Neural cell (in vitro differentiated cells): ENCODE measurements around the gene AQP6. TPM values are rescaled to one million over a fixed set of nuclear protein-coding genes. Genes with fewer than 3 reads are reported as not detected.

Experiments
- H2AFZ ChIP-seq: fragments of 200-600, 300-800 bp; sonication (generic), shearing (Covaris generic); 2 replicates; pipeline ENCODE4 v1.6.0; 2014; ENCODE audit warnings: low read depth, mild to moderate bottlenecking, antibody characterized with exemption, low read length, moderate library complexity
- H3F3A ChIP-seq: fragments of 200-600 bp; shearing (Covaris generic); 2 replicates; pipeline ENCODE4 v1.6.1; 2016; ENCODE audit warnings: mild to moderate bottlenecking, moderate library complexity, mixed read lengths, antibody characterized with exemption, low read length; ENCODE audit not compliant: insufficient read depth, poor library complexity, severe bottlenecking
- H3K27ac ChIP-seq: fragments of 200-600, 300-800 bp; sonication (generic), shearing (Covaris generic); 2 replicates; pipeline ENCODE4 v1.5.1; 2014; ENCODE audit warnings: mild to moderate bottlenecking, low read length, moderate library complexity
- H3K27me3 ChIP-seq: fragments of 300-800, 200-600 bp; sonication (generic), shearing (Covaris generic); 2 replicates; pipeline ENCODE4 v1.6.0; 2014; ENCODE audit warnings: mild to moderate bottlenecking, low read depth, low read length, moderate library complexity; ENCODE audit not compliant: insufficient read depth
- H3K36me3 ChIP-seq: fragments of 300-800, 200-600 bp; sonication (generic), shearing (Covaris generic); 2 replicates; pipeline ENCODE4 v1.5.1; 2014; ENCODE audit warnings: mild to moderate bottlenecking, antibody characterized with exemption, low read length, moderate library complexity; ENCODE audit not compliant: insufficient read depth
- H3K4me2 ChIP-seq: fragments of 300-800, 200-600 bp; sonication (generic), shearing (Covaris generic); 2 replicates; pipeline ENCODE4 v1.6.0; 2014; ENCODE audit warnings: mild to moderate bottlenecking, low read length
- H3K4me3 ChIP-seq: fragments of 300-800, 200-600 bp; sonication (generic), shearing (Covaris generic); 2 replicates; pipeline ENCODE4 v1.5.1; 2014; ENCODE audit warnings: mild to moderate bottlenecking, low read length, moderate library complexity
- H3K79me2 ChIP-seq: fragments of 200-600 bp; shearing (Covaris generic); replicated peaks from 2 replicates; pipeline ENCODE4 v1.6.0; 2014; ENCODE audit warnings: mild to moderate bottlenecking, low read length, moderate library complexity; ENCODE audit not compliant: insufficient read depth
- H3K9ac ChIP-seq: fragments of 300-800, 200-600 bp; sonication (generic), shearing (Covaris generic); 2 replicates; pipeline ENCODE4 v1.6.1; 2016; ENCODE audit warnings: mild to moderate bottlenecking, low read length, mixed read lengths
- H3K9me2 ChIP-seq: fragments of 200-600 bp; shearing (Covaris generic); 2 replicates; pipeline ENCODE4 v1.6.1; 2016; ENCODE audit warnings: mild to moderate bottlenecking, low read length, mixed read lengths; ENCODE audit not compliant: insufficient read depth
- H3K9me3 ChIP-seq: fragments of 200-600, 300-800 bp; sonication (generic), shearing (Covaris generic); 2 replicates; pipeline ENCODE4 v1.6.1; 2016; ENCODE audit warnings: mild to moderate bottlenecking, mixed run types, low read length, moderate library complexity, mixed read lengths
- H4K20me1 ChIP-seq: fragments of 200-600 bp; shearing (Covaris generic); 2 replicates; pipeline ENCODE4 v1.6.1; 2016; ENCODE audit warnings: mild to moderate bottlenecking, mixed run types; ENCODE audit not compliant: insufficient read depth
- EP300 ChIP-seq: fragments of 450-650 bp; conservative IDR thresholded peaks from 2 replicates; pipeline ENCODE4 v1.6.1; 2014; ENCODE audit warnings: antibody characterized with exemption, mild to moderate bottlenecking, moderate library complexity; ENCODE audit not compliant: poor library complexity, severe bottlenecking
- EZH2 ChIP-seq: fragments of 200-600, 300-800 bp; shearing (Covaris generic), sonication (generic); IDR thresholded peaks from 2 replicates; pipeline ENCODE4 v1.6.1; 2014; ENCODE audit warnings: antibody characterized with exemption, low read length, borderline replicate concordance, mild to moderate bottlenecking; ENCODE audit not compliant: insufficient read depth, poor library complexity, severe bottlenecking
- MXI1 ChIP-seq: fragments of 450-650 bp; conservative IDR thresholded peaks from 2 replicates; pipeline ENCODE4 v1.6.1; 2014; ENCODE audit warnings: antibody characterized with exemption, mild to moderate bottlenecking; ENCODE audit not compliant: poor library complexity, severe bottlenecking
- POLR2AphosphoS5 ChIP-seq: IDR thresholded peaks from 2 replicates; pipeline ENCODE4 v1.6.1; 2012
- RAD21 ChIP-seq: fragments of 450-650 bp; conservative IDR thresholded peaks from 2 replicates; pipeline ENCODE4 v1.6.1; 2014; ENCODE audit warnings: antibody characterized with exemption, mild to moderate bottlenecking, moderate library complexity
- SMC3 ChIP-seq: fragments of 450-650 bp; conservative IDR thresholded peaks from 2 replicates; pipeline ENCODE4 v1.6.1; 2014; ENCODE audit warnings: antibody characterized with exemption, mild to moderate bottlenecking, moderate library complexity; ENCODE audit not compliant: poor library complexity
- TAF1 ChIP-seq: IDR thresholded peaks from 2 replicates; pipeline ENCODE4 v1.6.1; 2012; ENCODE audit warnings: low read depth
- polyA plus RNA-seq: library from polyadenylated mRNA; depleted of rRNA; stranded (reverse); fragments of >200 nt; gene quantifications from 2 replicates; pipeline ENCODE4 v1.2.3, GENCODE V29; 2014
- TF ChIP-seq, protein P1 (sequence below): fragments of 450-650 bp; IDR thresholded peaks from 2 replicates; pipeline ENCODE4 v1.5.1; 2014; ENCODE audit warnings: antibody characterized with exemption, mild to moderate bottlenecking, moderate library complexity; ENCODE audit not compliant: poor library complexity, severe bottlenecking
- TF ChIP-seq, protein P2 (sequence below): IDR thresholded peaks from 2 replicates; pipeline ENCODE4 v1.6.1; 2012; ENCODE audit warnings: borderline replicate concordance

AQP6 gene
- polyA plus RNA-seq, 1 donor from 2014 or later, result not detected

DNA sequence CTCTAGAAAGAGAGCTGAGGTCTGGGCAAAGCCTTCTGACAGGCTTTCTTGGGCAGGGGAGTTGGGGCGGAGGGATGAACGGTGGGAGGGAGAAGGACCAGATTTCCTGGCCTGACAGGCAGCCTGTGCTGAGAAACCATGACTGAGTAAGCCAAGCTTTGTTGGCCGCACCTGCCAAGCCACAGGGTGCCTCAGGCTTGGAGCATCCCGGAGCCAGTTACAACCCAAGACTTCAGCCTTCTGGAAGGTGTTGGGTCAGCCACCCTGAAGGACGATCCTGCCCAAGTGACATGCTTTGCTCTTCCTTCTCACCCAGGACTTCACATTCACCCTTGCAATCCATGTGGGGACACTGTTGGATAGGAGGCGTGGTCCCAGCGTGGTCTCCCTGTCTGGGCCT, 43.2 kb upstream of the AQP6 start:
- Histone ChIP-seq H3K9ac (no peak overlapping the region), H3K4me2 (no peak overlapping the region), H3K36me3 (no peaks in the 10 kb centered on the region), H3K4me3 (no peak overlapping the region), H4K20me1 (no peaks in the 10 kb centered on the region), H3K27me3 (no peaks in the 10 kb centered on the region), H3K9me3 (no peaks in the 10 kb centered on the region), H3K9me2 (no peaks in the 10 kb centered on the region), H3F3A (no peaks in the 10 kb centered on the region), H3K27ac (no peak overlapping the region), H2AFZ (no peak overlapping the region), H3K79me2 (no peaks in the 10 kb centered on the region)
- TF ChIP-seq EP300 (no peak), RAD21 (no peak), SMC3 (no peak), EZH2 (no peak), POLR2AphosphoS5 (no peak), TAF1 (no peak), MXI1 (no peak)
- TF ChIP-seq, protein P1, sequence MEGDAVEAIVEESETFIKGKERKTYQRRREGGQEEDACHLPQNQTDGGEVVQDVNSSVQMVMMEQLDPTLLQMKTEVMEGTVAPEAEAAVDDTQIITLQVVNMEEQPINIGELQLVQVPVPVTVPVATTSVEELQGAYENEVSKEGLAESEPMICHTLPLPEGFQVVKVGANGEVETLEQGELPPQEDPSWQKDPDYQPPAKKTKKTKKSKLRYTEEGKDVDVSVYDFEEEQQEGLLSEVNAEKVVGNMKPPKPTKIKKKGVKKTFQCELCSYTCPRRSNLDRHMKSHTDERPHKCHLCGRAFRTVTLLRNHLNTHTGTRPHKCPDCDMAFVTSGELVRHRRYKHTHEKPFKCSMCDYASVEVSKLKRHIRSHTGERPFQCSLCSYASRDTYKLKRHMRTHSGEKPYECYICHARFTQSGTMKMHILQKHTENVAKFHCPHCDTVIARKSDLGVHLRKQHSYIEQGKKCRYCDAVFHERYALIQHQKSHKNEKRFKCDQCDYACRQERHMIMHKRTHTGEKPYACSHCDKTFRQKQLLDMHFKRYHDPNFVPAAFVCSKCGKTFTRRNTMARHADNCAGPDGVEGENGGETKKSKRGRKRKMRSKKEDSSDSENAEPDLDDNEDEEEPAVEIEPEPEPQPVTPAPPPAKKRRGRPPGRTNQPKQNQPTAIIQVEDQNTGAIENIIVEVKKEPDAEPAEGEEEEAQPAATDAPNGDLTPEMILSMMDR, result no peak
- TF ChIP-seq, protein P2, sequence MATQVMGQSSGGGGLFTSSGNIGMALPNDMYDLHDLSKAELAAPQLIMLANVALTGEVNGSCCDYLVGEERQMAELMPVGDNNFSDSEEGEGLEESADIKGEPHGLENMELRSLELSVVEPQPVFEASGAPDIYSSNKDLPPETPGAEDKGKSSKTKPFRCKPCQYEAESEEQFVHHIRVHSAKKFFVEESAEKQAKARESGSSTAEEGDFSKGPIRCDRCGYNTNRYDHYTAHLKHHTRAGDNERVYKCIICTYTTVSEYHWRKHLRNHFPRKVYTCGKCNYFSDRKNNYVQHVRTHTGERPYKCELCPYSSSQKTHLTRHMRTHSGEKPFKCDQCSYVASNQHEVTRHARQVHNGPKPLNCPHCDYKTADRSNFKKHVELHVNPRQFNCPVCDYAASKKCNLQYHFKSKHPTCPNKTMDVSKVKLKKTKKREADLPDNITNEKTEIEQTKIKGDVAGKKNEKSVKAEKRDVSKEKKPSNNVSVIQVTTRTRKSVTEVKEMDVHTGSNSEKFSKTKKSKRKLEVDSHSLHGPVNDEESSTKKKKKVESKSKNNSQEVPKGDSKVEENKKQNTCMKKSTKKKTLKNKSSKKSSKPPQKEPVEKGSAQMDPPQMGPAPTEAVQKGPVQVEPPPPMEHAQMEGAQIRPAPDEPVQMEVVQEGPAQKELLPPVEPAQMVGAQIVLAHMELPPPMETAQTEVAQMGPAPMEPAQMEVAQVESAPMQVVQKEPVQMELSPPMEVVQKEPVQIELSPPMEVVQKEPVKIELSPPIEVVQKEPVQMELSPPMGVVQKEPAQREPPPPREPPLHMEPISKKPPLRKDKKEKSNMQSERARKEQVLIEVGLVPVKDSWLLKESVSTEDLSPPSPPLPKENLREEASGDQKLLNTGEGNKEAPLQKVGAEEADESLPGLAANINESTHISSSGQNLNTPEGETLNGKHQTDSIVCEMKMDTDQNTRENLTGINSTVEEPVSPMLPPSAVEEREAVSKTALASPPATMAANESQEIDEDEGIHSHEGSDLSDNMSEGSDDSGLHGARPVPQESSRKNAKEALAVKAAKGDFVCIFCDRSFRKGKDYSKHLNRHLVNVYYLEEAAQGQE, result no peak

DNA sequence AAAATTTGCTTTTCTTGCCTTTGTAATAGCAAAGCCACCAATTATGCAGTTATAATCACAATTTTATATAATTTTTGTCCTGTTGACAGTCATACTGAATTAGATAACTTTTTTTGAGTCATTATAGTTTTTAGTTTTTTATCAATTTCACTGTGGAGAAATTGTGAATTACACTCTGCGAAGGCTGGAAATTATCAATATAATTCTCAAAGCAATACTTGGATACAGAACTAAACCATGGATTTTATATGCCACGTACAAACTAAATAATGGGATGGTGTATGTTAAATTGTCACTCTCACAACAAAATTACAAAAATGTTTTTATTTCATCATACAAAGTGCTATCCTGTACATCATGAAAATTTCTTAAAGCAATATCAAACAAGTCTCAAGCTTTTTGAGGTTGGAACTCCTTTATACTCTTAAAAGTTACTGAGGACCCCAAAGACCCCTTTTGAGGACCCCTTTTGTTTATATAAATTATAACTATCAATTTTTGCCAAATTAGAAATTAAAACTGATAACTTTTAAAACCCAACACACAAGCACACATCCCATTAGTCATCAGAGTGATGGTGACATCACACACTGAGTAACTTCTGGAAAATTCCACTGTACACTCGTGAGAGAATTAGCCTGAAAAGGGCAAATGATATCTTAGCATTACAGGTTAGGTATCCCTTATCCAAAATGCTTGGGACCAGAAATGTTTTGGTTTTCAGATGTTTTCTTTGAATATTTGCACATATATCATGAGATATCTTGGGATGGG, 42.0 kb upstream of the AQP6 start:
- Histone ChIP-seq H2AFZ (no peak overlapping the region), H3K4me3 (no peak overlapping the region), H3K79me2 (no peaks in the 10 kb centered on the region), H3K36me3 (no peaks in the 10 kb centered on the region), H3K9me2 (no peaks in the 10 kb centered on the region), H3K4me2 (no peak overlapping the region), H4K20me1 (no peaks in the 10 kb centered on the region), H3K27ac (no peak overlapping the region), H3K27me3 (no peaks in the 10 kb centered on the region), H3K9ac (no peak overlapping the region), H3F3A (no peaks in the 10 kb centered on the region), H3K9me3 (no peaks in the 10 kb centered on the region)
- TF ChIP-seq, protein P2, result no peak
- TF ChIP-seq, protein P1, result no peak
- no peak for TF ChIP-seq MXI1
- no peak for TF ChIP-seq TAF1
- no peak for TF ChIP-seq EZH2
- no peak for TF ChIP-seq EP300
- no peak for TF ChIP-seq SMC3
- TF ChIP-seq POLR2AphosphoS5, result no peak
- TF ChIP-seq RAD21, result no peak
